Choroid plexus epithelial cell (primary cell): Measurements from ENCODE around the gene PHRF1.

Source experiments
- DNase-seq: peaks from one replicate; pipeline ENCODE4 v3.0.0-alpha.2; 2010; ENCODE audit warnings: low read depth
- H3K4me3 ChIP-seq: 2 replicates; pipeline ENCODE4 v1.5.1; 2011; ENCODE audit warnings: low read depth, mild to moderate bottlenecking, control low read depth, low read length, moderate library complexity
- TF ChIP-seq, protein P1 (sequence below): conservative IDR thresholded peaks from 2 replicates; pipeline ENCODE4 v1.5.1; 2011; ENCODE audit warnings: low read depth, mild to moderate bottlenecking, control low read depth, inconsistent platforms, low read length, moderate library complexity

The PHRF1 gene

DNA sequence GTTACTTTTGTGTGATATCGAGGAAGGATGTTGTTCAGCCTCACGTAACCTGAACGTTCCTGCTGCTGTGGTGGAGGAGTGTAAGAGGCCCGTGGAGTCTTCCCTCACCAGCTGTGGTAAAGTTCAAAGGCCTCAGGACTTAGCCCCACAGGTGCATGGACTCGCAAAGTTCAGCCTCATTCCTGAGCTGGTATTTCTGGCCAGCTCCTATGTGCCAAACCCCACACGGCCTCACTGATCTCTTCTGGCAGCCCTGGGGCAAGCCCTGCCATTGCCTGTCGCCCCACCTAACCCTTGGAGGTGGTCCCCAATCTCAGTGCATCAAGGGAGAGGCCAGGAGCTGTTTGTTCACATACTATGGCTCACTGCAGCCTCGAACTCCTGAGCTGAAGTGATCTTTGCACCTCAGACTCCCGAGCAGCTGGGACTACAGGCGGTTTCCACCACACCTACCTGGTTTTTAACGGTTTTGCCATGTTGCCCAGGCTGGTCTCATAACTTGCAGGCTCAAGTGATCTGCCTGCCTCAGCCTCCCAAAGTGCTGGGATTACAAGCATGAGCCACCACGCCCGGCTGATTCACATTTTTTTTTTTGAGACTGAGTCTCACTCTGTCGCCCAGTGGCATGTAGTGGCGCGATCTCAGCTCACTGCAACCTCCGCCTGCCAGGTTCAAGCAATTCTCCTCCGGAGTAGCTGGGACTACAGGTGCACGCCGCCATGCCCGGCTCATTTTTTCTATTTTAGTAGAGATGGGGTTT lies 2.2 kb downstream of the PHRF1 start:
- DNase-seq: no peak
- H3K4me3 ChIP-seq: peak overlapping the region; percentile 93
- TF ChIP-seq, protein P1, sequence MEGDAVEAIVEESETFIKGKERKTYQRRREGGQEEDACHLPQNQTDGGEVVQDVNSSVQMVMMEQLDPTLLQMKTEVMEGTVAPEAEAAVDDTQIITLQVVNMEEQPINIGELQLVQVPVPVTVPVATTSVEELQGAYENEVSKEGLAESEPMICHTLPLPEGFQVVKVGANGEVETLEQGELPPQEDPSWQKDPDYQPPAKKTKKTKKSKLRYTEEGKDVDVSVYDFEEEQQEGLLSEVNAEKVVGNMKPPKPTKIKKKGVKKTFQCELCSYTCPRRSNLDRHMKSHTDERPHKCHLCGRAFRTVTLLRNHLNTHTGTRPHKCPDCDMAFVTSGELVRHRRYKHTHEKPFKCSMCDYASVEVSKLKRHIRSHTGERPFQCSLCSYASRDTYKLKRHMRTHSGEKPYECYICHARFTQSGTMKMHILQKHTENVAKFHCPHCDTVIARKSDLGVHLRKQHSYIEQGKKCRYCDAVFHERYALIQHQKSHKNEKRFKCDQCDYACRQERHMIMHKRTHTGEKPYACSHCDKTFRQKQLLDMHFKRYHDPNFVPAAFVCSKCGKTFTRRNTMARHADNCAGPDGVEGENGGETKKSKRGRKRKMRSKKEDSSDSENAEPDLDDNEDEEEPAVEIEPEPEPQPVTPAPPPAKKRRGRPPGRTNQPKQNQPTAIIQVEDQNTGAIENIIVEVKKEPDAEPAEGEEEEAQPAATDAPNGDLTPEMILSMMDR: no peak

DNA sequence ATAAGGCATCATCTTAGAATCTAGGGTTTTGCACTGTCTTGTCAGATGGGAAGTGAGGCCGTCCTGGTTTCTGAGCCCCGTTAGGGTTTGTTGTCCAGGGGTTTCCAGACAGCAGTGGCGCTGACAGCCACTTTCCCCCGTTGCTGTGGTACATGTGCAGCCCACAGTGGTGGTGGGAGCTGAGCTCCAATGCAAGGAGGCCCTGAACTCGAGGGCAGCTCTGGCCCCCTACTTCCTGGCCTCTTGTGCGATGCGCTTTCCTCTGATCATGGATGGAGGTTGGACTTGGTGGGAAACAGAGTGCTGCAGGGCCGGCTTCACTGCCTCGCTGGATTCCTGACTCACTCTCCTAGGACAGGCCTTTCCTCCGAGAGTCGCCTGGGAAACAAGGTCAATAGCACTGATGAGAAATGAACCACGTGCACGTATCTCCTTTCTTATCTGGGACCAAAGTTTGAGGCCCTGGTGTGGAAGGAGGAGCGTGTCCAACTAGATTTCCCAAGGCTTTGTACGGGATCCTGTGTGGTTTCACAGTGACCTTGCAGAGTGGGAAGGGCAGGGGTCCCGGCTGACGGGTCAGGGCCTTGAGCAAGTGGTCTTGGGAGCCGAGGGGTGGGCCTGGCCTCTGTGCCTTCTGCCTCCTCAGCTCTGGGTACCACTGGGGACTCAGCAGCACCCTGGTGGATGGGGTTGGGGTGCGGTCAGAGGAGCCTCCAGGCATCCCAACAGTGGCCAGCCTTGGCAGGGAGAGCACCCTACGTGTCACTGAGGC lies 3.7 kb downstream of the PHRF1 start:
- peak; percentile 48 for DNase-seq
- TF ChIP-seq, protein P1: no peak
- no peak overlapping the region for H3K4me3 ChIP-seq

DNA sequence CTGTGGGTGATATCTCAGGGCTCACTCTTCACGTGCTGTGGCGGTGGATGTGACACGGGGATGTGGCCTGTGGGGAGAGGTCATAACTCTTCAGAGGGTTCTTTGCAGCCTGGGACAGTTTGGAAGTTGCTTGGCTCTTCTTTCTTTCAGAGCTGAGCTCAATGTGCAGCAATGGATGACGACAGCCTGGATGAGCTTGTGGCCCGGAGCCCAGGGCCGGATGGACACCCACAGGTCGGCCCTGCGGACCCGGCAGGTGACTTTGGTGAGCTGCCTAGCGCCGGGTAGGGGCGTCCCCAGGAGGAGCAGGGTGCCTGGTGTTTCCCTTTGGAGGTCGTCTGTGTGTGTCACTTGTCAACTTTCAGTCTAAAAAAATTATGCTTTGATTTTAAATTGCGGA lies 5.1 kb downstream of the PHRF1 start:
- TF ChIP-seq, protein P1: no peak
- H3K4me3 ChIP-seq: no peak overlapping the region
- DNase-seq: no peak

DNA sequence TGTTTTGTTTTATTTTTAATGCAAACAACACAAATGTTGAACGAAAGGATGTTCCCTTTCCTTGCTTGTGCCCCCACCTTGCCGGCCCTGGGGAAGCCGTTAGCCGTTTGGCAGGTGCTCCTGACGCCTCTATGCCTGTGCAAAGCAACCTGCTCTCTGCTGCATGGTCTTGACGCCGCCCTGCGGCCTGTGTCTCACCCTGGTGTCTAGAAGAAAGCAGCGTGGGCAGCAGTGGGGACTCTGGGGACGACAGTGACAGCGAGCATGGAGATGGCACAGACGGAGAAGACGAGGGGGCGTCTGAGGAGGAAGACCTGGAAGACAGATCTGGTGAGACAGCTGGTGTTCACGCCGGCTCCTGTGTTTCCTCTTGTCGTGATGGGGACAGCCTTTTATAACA lies 5.5 kb downstream of the PHRF1 start:
- DNase-seq: no peak
- TF ChIP-seq, protein P1: no peak
- H3K4me3 ChIP-seq: no peak overlapping the region

DNA sequence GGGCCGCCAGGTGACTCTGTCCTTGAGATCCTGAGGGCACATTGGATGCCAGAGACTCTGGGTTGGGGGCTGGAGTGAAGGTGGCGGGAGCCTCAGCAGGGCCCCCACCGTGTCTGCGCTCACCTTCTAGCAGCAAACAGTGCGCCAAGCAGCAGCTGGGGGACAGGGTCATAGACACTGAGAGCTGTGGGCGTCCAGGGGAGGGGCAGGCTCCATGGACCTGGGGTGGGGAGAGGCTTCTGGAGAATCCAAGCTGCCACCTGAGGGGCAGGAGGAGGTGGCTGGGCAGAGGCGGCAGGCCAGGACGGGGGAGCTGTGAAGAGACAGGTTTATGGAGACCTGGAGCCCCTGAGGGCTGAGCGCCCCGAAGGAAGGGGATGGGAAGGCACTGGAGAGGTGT lies 8.0 kb downstream of the PHRF1 start:
- TF ChIP-seq, protein P1: no peak
- no peak for DNase-seq
- H3K4me3 ChIP-seq: no peak overlapping the region

DNA sequence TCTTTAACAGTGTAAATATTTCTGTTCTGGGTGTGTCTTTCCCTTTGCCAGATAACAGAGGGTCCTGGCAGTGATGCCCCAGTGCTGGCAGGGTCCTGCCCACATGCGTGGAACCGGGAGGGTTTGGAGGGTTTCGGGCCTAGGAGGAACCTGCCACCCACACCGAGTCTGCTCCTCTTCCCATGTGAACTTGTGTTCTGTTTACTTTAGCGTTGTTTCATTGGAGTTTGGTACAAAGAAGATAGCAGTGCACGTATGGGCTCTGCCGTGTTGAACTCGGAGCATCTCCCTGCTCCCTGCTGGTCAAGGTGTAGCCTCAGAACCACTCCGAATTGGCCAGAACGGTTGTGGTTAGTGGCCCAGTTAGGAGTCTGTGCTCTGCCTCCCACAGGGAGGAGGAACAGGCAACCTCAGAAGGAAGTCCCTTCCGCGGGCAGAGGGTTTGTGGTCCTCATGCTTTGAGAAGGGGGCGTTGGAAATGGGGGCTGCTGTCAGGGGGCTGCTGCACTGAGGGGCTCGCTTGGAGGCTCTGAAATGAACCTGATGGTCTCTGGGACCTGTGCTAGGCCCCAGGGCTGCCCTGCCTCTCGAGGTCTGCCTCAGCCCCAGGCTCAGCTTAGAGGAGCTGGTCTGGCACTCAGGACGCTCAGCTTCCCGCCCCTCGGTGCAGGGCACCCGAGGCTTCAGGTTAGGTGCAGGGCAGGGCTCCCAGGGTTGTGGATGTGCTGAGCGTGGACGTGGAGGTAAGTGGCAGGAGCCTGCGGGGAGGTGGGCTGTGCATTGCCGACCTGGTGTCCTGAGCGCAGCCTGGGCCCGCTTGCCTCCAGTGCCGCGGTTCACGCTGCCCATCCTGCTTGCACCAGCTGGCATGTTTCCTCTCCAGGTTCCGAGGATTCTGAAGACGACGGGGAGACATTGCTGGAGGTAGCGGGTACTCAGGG lies 10.4 kb downstream of the PHRF1 start:
- H3K4me3 ChIP-seq: no peak overlapping the region
- TF ChIP-seq, protein P1: no peak
- no peak for DNase-seq
